Ovary (tissue), 9 donors: ENCODE measurements around the gene YKT6. TPM values are rescaled to one million over a fixed set of nuclear protein-coding genes. Genes with fewer than 3 reads are reported as not detected.

ENCODE experiments used
- DNase-seq, 5 donors: peaks; one replicate each; pipeline ENCODE4 v3.0.0-alpha.2; 2019 to 2020
- H3K27ac ChIP-seq, 2 donors: fragments of 200-600 bp; one replicate each; pipeline versions ENCODE4 v1.5.1 to v1.8.0; 2019 to 2022
- H3K27me3 ChIP-seq: fragments of 200-600 bp; one replicate; pipeline ENCODE4 v1.8.0; 2022
- H3K36me3 ChIP-seq: fragments of 200-600 bp; sonication (generic); one replicate; pipeline ENCODE4 v1.5.1; 2019
- H3K4me1 ChIP-seq: one replicate; pipeline ENCODE4 v1.8.1; 2013; ENCODE audit warnings: mild to moderate bottlenecking, moderate library complexity; ENCODE audit not compliant: insufficient read depth
- H3K4me3 ChIP-seq: fragments of 200-600 bp; sonication (generic); one replicate; pipeline ENCODE4 v1.5.1; 2017
- H3K9me3 ChIP-seq, 2 donors: fragments of 200-600 bp in 1 of 2; sonication (generic) in 1 of 2; one replicate each; pipeline versions ENCODE4 v1.5.1 to v1.8.1; 2013 to 2019; ENCODE audit warnings: mild to moderate bottlenecking in 1 of 2, moderate library complexity in 1 of 2
- EP300 ChIP-seq: sonication (generic); formaldehyde crosslinking; IDR thresholded peaks from one replicate; pipeline ENCODE4 v1.6.1; 2017; ENCODE audit warnings: antibody characterized with exemption
- POLR2A ChIP-seq: fragments of 450-650 bp; IDR thresholded peaks from one replicate; pipeline ENCODE4 v1.6.1; 2017; ENCODE audit warnings: antibody characterized with exemption, mild to moderate bottlenecking, moderate library complexity
- WGBS, 3 donors: extraction: QIAGEN DNeasy Blood & Tissue Kit in 1 of 3; methylation state at CpG; one replicate each; pipeline versions ENCODE4 v1.1.5 to v1.1.7; 2013 to 2017; 5-methylcytosine and 5-hydroxymethylcytosine counted together
- intact Hi-C, 4 donors: fragments of 100-400 bp; cut with DNase I; formaldehyde crosslinking; loops; one replicate each; pipeline versions ENCODE4 v1.11.0 to v1.15.1; 2022 to 2023
- polyA plus RNA-seq, 2 donors: library from polyadenylated mRNA; stranded (reverse); fragments of 200-250 nt in 1 of 2; fragments of 350-450 nt in 1 of 2; fragmentation: Illumina TruSeq in 1 of 2; extraction: RNeasy Lipid Tissue Mini Kit (QIAGEN cat#74804) in 1 of 2; gene quantifications; one replicate each; pipeline ENCODE4 v1.2.3, GENCODE V29; 2013 to 2014
- total RNA-seq, 7 donors: library from RNA; depleted of rRNA in 2 of 7; stranded (reverse); fragments of >200 nt in 2 of 7; fragmentation: NEBNext Ultra II Directional in 3 of 7; extraction: Animal tissue kit (Norgen Biotek cat#: 25700) in 3 of 7; gene quantifications; one replicate each; pipeline versions ENCODE4 v1.1.0 to v1.2.4, GENCODE V29; 2016 to 2023
- TF ChIP-seq, protein P1 (sequence below), 3 donors: fragments of 450-650 bp in 2 of 3; fragments of 200-600 bp in 1 of 3; IDR thresholded peaks; one replicate each; pipeline versions ENCODE4 v1.5.1 to v1.8.0; 2016 to 2022; ENCODE audit warnings: antibody characterized with exemption in 3 of 3, mild to moderate bottlenecking in 1 of 3
- donor health status: DM: no; HTN: no; CAD: no; lungs with moderate emphysema.
- donor health status: DM: no; HTN: no; CAD: no.
- donor health status: Bipolar disorder and iron deficiency.
- donor health status: DM: yes; HTN: yes; CAD: no.
- donor health status: DM: no; HTN: no; CAD: no.
- donor health status: DM: yes; HTN: yes; CAD: no.

The YKT6 gene
- total and polyA plus RNA-seq, 9 donors = 22.2 to 68.0 (median 40.5) TPM

DNA sequence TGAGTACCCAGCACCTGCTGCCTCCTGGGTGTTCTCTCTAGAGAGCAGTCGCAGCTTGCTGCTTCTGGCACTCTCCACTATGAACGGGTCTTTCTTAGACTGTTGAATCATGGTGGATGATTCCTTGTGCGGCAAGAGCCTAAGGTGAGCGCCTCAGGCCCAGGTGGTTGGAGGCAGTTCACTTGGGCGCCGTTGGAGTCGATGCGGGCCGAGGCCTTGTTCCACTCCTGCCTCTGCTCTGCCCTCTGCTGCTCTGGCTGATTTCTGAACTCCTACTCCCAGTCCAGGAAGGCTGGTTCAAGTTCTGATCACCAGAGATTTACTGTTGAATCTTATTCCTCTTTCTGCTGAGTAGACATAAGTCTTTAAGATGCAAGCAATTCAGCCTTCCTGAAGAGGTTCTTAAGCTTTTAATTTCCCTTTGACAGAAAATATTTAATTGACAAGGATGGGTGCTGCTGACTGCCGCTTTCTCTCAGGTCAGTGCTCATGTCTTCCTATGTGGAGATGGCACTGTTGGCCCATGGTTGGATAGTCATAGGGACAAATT lies 10.4 kb downstream of the YKT6 start:
- TF ChIP-seq EP300 (no peak), POLR2A (no peak)
- TF ChIP-seq, protein P1, sequence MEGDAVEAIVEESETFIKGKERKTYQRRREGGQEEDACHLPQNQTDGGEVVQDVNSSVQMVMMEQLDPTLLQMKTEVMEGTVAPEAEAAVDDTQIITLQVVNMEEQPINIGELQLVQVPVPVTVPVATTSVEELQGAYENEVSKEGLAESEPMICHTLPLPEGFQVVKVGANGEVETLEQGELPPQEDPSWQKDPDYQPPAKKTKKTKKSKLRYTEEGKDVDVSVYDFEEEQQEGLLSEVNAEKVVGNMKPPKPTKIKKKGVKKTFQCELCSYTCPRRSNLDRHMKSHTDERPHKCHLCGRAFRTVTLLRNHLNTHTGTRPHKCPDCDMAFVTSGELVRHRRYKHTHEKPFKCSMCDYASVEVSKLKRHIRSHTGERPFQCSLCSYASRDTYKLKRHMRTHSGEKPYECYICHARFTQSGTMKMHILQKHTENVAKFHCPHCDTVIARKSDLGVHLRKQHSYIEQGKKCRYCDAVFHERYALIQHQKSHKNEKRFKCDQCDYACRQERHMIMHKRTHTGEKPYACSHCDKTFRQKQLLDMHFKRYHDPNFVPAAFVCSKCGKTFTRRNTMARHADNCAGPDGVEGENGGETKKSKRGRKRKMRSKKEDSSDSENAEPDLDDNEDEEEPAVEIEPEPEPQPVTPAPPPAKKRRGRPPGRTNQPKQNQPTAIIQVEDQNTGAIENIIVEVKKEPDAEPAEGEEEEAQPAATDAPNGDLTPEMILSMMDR (IDR thresholded peaks at IDR 0.05) = no peak
- no peaks in the 10 kb centered on the region for H3K4me1 ChIP-seq
- H3K27ac ChIP-seq = no peak overlapping the region
- H3K4me3 ChIP-seq = no peak overlapping the region
- intact Hi-C loops = no loop called here
- no peaks in the 10 kb centered on the region for H3K27me3 ChIP-seq
- no peaks in the 10 kb centered on the region for H3K36me3 ChIP-seq
- WGBS, 3 donors = 84 to 93% (median 89%) methylated on average over 10 of the region's 10 CpGs
- peak in 1 of 5 donors; percentile 13 for DNase-seq
- no peaks in the 10 kb centered on the region for H3K9me3 ChIP-seq

DNA sequence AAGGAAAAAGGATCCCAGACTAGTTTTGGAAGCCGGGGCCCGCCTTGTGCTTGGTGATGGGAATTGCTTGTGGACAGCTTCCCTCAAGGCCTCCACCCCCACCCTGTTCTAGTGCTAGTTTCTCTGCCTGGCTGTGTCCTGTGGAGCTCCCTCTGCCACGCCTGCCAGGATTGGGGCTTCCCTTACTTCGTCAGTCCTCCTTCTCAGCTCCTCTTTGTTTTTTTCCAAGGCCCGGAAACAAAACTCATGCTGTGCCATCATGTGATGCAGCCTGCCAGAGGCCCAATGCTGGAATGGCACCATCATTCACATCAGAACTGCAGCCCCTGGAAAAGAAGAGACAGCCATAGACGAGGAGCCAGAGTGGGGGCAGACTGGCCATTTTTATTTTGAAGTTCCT lies 11.2 kb downstream of the YKT6 start:
- peak in 1 of 5 donors; percentile 17 for DNase-seq
- intact Hi-C loops = no loop called here
- Histone ChIP-seq H3K4me3 (no peak overlapping the region), H3K4me1 (no peaks in the 10 kb centered on the region), H3K36me3 (no peaks in the 10 kb centered on the region), H3K27ac (no peak overlapping the region), H3K9me3 (no peaks in the 10 kb centered on the region), H3K27me3 (no peaks in the 10 kb centered on the region)
- TF ChIP-seq, protein P1 (IDR thresholded peaks at IDR 0.05) = no peak
- no peak for TF ChIP-seq POLR2A
- TF ChIP-seq EP300 = no peak
- 83 to 88% (median 87%) methylated on average over 6 of the region's 6 CpGs for WGBS, 3 donors

DNA sequence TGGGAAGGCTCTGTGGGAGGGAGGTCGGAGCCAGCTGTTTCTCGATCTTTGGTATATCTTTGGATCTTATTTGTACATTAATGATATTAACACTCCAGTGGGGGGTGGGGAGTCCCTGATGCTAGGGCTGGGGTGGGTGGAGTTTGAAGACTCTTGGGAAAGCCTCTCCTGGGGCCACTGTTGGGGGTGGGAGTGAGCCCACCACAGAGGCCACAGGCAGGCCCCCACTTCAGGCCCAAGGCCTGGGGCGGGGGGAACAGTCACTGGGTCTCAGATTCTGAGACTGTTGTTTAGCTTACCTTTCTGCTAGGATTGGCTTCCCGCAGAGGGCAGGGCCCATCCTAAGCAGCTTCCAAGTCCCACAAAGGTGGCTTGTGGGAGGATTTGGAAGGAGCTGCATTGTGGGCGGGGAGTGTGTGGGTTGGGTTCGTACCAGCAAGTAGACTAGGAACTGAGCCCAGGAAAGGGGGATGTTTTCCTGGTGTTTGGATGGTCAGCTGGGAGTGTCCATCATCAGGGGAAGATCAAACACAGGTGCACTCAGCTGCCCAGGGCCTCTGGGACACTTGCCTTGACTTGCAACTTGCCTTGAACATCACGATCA lies 11.9 kb downstream of the YKT6 start:
- intact Hi-C loops = no loop called here
- no peaks in the 10 kb centered on the region for H3K27me3 ChIP-seq
- H3K27ac ChIP-seq = no peak overlapping the region
- no peak overlapping the region for H3K4me3 ChIP-seq
- peak in 1 of 5 donors; percentile 25 for DNase-seq
- WGBS, 3 donors = 68 to 76% (median 69%) methylated on average over 7 of the region's 7 CpGs
- H3K36me3 ChIP-seq = no peaks in the 10 kb centered on the region
- H3K9me3 ChIP-seq = no peaks in the 10 kb centered on the region
- TF ChIP-seq EP300 (no peak), POLR2A (no peak)
- TF ChIP-seq, protein P1 (IDR thresholded peaks at IDR 0.05) = no peak
- no peaks in the 10 kb centered on the region for H3K4me1 ChIP-seq

DNA sequence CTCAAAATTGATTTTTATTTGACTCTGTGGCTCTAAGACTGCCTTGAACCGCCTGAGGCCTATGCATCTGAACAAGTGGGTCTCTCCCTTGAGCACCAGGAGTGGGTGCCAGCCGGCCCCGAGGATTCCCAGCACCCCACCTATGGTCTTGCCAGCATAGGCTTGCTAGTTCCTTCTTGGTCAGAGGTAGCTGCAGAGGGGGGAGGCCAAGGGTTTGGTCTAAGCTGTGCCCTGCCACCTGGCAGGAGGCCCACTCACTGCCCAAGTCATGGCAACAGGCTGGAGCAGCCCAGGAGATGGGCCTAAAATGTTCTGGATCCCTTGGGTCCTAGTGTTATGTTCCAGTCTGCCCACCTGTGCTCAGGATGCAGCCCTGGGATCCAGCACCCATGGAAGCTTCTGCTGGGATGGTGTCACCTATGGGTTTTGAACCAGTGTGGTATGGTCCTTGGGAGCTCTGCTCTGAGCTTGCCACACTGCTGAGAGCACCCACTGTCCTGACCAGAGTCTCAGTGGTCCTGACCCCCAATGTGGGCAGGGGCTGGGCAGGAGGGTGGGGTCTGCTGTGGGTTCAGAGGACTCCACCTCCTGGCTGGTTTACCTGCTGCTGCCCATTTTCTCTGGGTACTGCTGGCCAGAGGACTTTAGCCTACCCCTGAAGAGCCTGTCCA lies 12.6 kb downstream of the YKT6 start:
- Histone ChIP-seq H3K4me3 (no peak overlapping the region), H3K36me3 (no peaks in the 10 kb centered on the region), H3K27me3 (no peaks in the 10 kb centered on the region), H3K9me3 (no peaks in the 10 kb centered on the region), H3K4me1 (no peaks in the 10 kb centered on the region), H3K27ac (no peak overlapping the region)
- intact Hi-C loops = no loop called here
- DNase-seq = peak in 1 of 5 donors; percentile 29
- TF ChIP-seq, protein P1 (IDR thresholded peaks at IDR 0.05) = no peak
- TF ChIP-seq EP300 (no peak), POLR2A (no peak)
- WGBS, 3 donors = 73 to 90% (median 73%) methylated on average over 3 of the region's 3 CpGs
